K562 (cell line): ENCODE data around the gene ERC2. TPM values are rescaled to one million over a fixed set of nuclear protein-coding genes. Genes with fewer than 3 reads are reported as not detected.

Source experiments
- CREBBP ChIP-seq: IDR thresholded peaks from one replicate; pipeline ENCODE4 v1.6.1; 2012; ENCODE audit warnings: low read depth, mild to moderate bottlenecking, control low read depth, inconsistent platforms, low read length
- ILK ChIP-seq: fragments of 450-650 bp; IDR thresholded peaks from 2 replicates; pipeline ENCODE4 v1.6.1; 2016; ENCODE audit warnings: missing genetic modification characterization, low read depth, mild to moderate bottlenecking, missing compliant biosample characterization, moderate library complexity, borderline replicate concordance
- RB1 ChIP-seq: fragments of 450-650 bp; IDR thresholded peaks from 2 replicates; pipeline ENCODE4 v1.6.1; 2017; ENCODE audit warnings: low read depth, mild to moderate bottlenecking
- RBM22 ChIP-seq: fragments of 200-400 bp; formaldehyde crosslinking; IDR thresholded peaks from 2 replicates; pipeline ENCODE4 v1.6.1; 2018; ENCODE audit warnings: low read length, low read depth; ENCODE audit not compliant: poor library complexity, severe bottlenecking
- ZNF436 ChIP-seq: fragments of 250-450, 450-650 bp; sonication (Bioruptor Pico); formaldehyde crosslinking; IDR thresholded peaks from 2 replicates; pipeline ENCODE4 v1.7.0; 2020; ENCODE audit warnings: mild to moderate bottlenecking
- polyA plus RNA-seq, 8 experiments: library from polyadenylated mRNA; depleted of rRNA in 4 of 8; stranded (reverse) in 5 of 8; unstranded in 3 of 8; fragments of >200 nt; fragmentation: Nextera tagmentation in 2 of 8; fragmentation: Illumina TruSeq in 1 of 8; extraction: Ambion mirVana in 2 of 8; extraction: Trizol in 1 of 8; gene quantifications; 2 replicates each; pipeline versions ENCODE4 v1.2.1 to v1.2.3, GENCODE V29; 2011 to 2014; ENCODE audit warnings: inconsistent platforms in 1 of 8, missing spikeins in 1 of 8
- total RNA-seq, 7 experiments: library from RNA; depleted of rRNA in 6 of 7; stranded (reverse); fragments of >200 nt in 6 of 7; fragmentation: Illumina TruSeq in 2 of 7; extraction: Trizol in 2 of 7; gene quantifications; 2 replicates each; pipeline versions ENCODE4 v1.2.1 to v1.2.3, GENCODE V29; 2011 to 2021; ENCODE audit warnings: low replicate concordance in 1 of 7
- TF ChIP-seq, protein P1 (sequence below): IDR thresholded peaks from 2 replicates; pipeline ENCODE4 v1.6.1; 2011; ENCODE audit warnings: borderline replicate concordance, low read depth, mild to moderate bottlenecking, moderate library complexity, low read length; ENCODE audit not compliant: insufficient read depth, poor library complexity, severe bottlenecking
- TF ChIP-seq, protein P2 (sequence below): fragments of 200-600 bp; sonication (generic); IDR thresholded peaks from one replicate; pipeline ENCODE4 v1.6.1; 2012; ENCODE audit warnings: mild to moderate bottlenecking, low read depth, low read length, inconsistent platforms

The ERC2 gene
- total and polyA plus RNA-seq, 9 of the 15 experiments (the other 6 are each of a cell fraction or from before 2014, with no cell fraction given), result 0.04 to 0.18 (median 0.07) TPM; not detected in 2

DNA sequence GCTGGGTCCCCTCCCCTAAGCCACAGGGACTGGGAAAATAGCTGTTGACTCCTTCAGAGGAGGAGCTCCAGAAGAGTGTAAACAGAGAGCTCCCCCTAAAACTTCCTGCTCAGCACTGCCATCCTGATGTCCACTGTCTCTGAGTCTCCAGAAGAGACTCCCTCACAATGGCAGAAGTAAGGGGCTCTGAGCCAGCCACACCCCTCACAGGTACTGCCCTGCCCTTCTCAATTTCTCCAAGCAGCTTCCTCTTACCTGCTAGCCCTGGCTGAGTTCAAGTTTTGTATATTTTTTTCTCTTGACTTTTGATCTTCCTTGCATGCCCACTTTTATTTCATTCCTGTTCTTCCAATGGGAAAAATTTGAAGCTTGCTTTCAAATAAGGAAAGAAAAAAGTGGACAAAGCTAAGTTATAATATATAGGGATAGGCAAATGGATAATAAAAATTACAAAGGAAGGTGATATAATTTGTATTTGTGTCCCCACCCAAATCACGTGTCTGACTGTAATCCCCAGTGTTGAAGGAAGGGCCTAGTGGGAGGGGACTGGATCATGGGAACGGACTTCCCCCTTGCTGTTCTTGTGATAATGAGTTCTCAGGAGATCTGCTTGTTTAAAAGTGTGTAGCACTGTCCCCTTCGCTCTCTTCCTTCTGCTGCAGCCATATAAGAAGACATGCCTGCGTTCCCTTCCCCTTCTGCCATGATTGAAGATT lies 539.0 kb downstream of the ERC2 start (continued):
- TF ChIP-seq, protein P1, sequence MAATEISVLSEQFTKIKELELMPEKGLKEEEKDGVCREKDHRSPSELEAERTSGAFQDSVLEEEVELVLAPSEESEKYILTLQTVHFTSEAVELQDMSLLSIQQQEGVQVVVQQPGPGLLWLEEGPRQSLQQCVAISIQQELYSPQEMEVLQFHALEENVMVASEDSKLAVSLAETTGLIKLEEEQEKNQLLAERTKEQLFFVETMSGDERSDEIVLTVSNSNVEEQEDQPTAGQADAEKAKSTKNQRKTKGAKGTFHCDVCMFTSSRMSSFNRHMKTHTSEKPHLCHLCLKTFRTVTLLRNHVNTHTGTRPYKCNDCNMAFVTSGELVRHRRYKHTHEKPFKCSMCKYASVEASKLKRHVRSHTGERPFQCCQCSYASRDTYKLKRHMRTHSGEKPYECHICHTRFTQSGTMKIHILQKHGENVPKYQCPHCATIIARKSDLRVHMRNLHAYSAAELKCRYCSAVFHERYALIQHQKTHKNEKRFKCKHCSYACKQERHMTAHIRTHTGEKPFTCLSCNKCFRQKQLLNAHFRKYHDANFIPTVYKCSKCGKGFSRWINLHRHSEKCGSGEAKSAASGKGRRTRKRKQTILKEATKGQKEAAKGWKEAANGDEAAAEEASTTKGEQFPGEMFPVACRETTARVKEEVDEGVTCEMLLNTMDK, result no peak
- no peak for TF ChIP-seq ILK (tag)
- no peak for TF ChIP-seq RBM22
- no peak for TF ChIP-seq RB1
- no peak for TF ChIP-seq ZNF436 (CRISPR knock-in tag)
- TF ChIP-seq CREBBP, result no peak
- TF ChIP-seq, protein P2, sequence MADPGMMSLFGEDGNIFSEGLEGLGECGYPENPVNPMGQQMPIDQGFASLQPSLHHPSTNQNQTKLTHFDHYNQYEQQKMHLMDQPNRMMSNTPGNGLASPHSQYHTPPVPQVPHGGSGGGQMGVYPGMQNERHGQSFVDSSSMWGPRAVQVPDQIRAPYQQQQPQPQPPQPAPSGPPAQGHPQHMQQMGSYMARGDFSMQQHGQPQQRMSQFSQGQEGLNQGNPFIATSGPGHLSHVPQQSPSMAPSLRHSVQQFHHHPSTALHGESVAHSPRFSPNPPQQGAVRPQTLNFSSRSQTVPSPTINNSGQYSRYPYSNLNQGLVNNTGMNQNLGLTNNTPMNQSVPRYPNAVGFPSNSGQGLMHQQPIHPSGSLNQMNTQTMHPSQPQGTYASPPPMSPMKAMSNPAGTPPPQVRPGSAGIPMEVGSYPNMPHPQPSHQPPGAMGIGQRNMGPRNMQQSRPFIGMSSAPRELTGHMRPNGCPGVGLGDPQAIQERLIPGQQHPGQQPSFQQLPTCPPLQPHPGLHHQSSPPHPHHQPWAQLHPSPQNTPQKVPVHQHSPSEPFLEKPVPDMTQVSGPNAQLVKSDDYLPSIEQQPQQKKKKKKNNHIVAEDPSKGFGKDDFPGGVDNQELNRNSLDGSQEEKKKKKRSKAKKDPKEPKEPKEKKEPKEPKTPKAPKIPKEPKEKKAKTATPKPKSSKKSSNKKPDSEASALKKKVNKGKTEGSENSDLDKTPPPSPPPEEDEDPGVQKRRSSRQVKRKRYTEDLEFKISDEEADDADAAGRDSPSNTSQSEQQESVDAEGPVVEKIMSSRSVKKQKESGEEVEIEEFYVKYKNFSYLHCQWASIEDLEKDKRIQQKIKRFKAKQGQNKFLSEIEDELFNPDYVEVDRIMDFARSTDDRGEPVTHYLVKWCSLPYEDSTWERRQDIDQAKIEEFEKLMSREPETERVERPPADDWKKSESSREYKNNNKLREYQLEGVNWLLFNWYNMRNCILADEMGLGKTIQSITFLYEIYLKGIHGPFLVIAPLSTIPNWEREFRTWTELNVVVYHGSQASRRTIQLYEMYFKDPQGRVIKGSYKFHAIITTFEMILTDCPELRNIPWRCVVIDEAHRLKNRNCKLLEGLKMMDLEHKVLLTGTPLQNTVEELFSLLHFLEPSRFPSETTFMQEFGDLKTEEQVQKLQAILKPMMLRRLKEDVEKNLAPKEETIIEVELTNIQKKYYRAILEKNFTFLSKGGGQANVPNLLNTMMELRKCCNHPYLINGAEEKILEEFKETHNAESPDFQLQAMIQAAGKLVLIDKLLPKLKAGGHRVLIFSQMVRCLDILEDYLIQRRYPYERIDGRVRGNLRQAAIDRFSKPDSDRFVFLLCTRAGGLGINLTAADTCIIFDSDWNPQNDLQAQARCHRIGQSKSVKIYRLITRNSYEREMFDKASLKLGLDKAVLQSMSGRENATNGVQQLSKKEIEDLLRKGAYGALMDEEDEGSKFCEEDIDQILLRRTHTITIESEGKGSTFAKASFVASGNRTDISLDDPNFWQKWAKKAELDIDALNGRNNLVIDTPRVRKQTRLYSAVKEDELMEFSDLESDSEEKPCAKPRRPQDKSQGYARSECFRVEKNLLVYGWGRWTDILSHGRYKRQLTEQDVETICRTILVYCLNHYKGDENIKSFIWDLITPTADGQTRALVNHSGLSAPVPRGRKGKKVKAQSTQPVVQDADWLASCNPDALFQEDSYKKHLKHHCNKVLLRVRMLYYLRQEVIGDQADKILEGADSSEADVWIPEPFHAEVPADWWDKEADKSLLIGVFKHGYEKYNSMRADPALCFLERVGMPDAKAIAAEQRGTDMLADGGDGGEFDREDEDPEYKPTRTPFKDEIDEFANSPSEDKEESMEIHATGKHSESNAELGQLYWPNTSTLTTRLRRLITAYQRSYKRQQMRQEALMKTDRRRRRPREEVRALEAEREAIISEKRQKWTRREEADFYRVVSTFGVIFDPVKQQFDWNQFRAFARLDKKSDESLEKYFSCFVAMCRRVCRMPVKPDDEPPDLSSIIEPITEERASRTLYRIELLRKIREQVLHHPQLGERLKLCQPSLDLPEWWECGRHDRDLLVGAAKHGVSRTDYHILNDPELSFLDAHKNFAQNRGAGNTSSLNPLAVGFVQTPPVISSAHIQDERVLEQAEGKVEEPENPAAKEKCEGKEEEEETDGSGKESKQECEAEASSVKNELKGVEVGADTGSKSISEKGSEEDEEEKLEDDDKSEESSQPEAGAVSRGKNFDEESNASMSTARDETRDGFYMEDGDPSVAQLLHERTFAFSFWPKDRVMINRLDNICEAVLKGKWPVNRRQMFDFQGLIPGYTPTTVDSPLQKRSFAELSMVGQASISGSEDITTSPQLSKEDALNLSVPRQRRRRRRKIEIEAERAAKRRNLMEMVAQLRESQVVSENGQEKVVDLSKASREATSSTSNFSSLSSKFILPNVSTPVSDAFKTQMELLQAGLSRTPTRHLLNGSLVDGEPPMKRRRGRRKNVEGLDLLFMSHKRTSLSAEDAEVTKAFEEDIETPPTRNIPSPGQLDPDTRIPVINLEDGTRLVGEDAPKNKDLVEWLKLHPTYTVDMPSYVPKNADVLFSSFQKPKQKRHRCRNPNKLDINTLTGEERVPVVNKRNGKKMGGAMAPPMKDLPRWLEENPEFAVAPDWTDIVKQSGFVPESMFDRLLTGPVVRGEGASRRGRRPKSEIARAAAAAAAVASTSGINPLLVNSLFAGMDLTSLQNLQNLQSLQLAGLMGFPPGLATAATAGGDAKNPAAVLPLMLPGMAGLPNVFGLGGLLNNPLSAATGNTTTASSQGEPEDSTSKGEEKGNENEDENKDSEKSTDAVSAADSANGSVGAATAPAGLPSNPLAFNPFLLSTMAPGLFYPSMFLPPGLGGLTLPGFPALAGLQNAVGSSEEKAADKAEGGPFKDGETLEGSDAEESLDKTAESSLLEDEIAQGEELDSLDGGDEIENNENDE, result no peak
